ENCODE results near the gene OSBPL5. TPM values are rescaled to one million over a fixed set of nuclear protein-coding genes. Genes with fewer than 3 reads are reported as not detected.

OSBPL5 gene
- polyA plus RNA-seq, 3 donors, result 3.1 to 30.3 (median 6.8) TPM

- Histone ChIP-seq H3K27me3 (ENCODE audit: control insufficient read depth in 2 of 2, insufficient read depth in 2 of 2, low read length in 2 of 2) (peaks cover 0 to 26% of the 10 kb centered on the region in 2 donors), H3K27ac (ENCODE audit: low read depth in 1 of 2, low read length in 2 of 2) (no peak overlapping the region), H3K4me2 (replicated peaks; ENCODE audit: extremely low read depth, low read length, poor library complexity, severe bottlenecking) (peak overlapping the region; percentile 97), H3K36me3 (replicated peaks in 1 of 2; ENCODE audit: control insufficient read depth in 1 of 2, insufficient read depth in 2 of 2, low read length in 2 of 2) (no peaks in the 10 kb centered on the region), H3K79me2 (ENCODE audit: insufficient read depth, low read length) (peaks cover 51% of the 10 kb centered on the region), H3K4me3 (replicated peaks in 1 of 3; ENCODE audit: low read depth in 2 of 3, low read length in 3 of 3) (peak overlapping the region in 1 of 3 experiments; percentile 91), H3K9me3 (replicated peaks in 1 of 2; ENCODE audit: control insufficient read depth in 1 of 2, insufficient read depth in 1 of 2, low read length in 2 of 2) (no peaks in the 10 kb centered on the region), H3K9ac (ENCODE audit: insufficient read depth, low read length, poor library complexity, severe bottlenecking) (no peak overlapping the region), H4K20me1 (ENCODE audit: insufficient read depth, low read length) (peaks cover 38% of the 10 kb centered on the region), H2AFZ (ENCODE audit: insufficient read depth, low read depth, low read length, poor library complexity, severe bottlenecking) (peak overlapping the region; percentile 82), H3K4me1 (ENCODE audit: control insufficient read depth in 1 of 2, insufficient read depth in 2 of 2, low read length in 2 of 2) (peaks cover 41 to 64% of the 10 kb centered on the region in 2 donors)
- no peak for DNase-seq
- peaks cover 5 to 8% of the 10 kb centered on the region in 2 donors for H3K36me3 Mint-ChIP-seq
- peak overlapping the region; percentile 76 to 82 for H3K4me3 Mint-ChIP-seq
- H3K4me1 Mint-ChIP-seq, result peaks cover 64% of the 10 kb centered on the region
- peaks cover 0 to 2% (median 0%) of the 10 kb centered on the region in 7 donors for H3K9me3 Mint-ChIP-seq
- H3K27ac Mint-ChIP-seq, result peak overlapping the region in 2 of 7 donors; percentile 26 to 64
- TF ChIP-seq CTCF (IDR thresholded peaks at IDR 0.05), result no peak
- WGBS (ENCODE audit: insufficient coverage), result 79% methylated on average over 5 of the region's 5 CpGs
- intact Hi-C loops (cut with micrococcal nuclease), result no loop called here
- peaks cover 16 to 28% (median 23%) of the 10 kb centered on the region in 3 donors for H3K27me3 Mint-ChIP-seq (ENCODE audit: low read depth in 3 of 3)
These were observed 782 bp upstream of the OSBPL5 start for GRCh38 chr11:3165916-3166267.

- under 1% methylated on average over 38 of the region's 46 CpGs for WGBS (ENCODE audit: insufficient coverage)
- H3K4me3 ChIP-seq (replicated peaks in 1 of 3; ENCODE audit: low read depth in 2 of 3, low read length in 3 of 3), result peak overlapping the region; percentile 73 to 91 (median 77)
- intact Hi-C loops (cut with micrococcal nuclease), result loop anchor here in 1 of 2 donors (5.0 kb wide), 1 partner anchor 52 kb away; no protein-coding TSS in a partner anchor
These were observed 458 bp downstream of the OSBPL5 start for GRCh38 chr11:3164552-3165151.

More at GRCh38 chr11:3164552-3165151, 458 bp downstream of the OSBPL5 start:
- H2AFZ ChIP-seq (ENCODE audit: insufficient read depth, low read depth, low read length, poor library complexity, severe bottlenecking), result peak overlapping the region; percentile 82
- DNase-seq, result no peak
- peaks cover 48 to 71% of the 10 kb centered on the region in 2 donors for H3K4me1 ChIP-seq (ENCODE audit: control insufficient read depth in 1 of 2, insufficient read depth in 2 of 2, low read length in 2 of 2)
- H3K4me2 ChIP-seq (replicated peaks; ENCODE audit: extremely low read depth, low read length, poor library complexity, severe bottlenecking), result peak overlapping the region; percentile 97
- peak overlapping the region; percentile 82 for H3K9ac ChIP-seq (ENCODE audit: insufficient read depth, low read length, poor library complexity, severe bottlenecking)
- H3K4me1 Mint-ChIP-seq, result peaks cover 71% of the 10 kb centered on the region
- no peak for TF ChIP-seq CTCF (IDR thresholded peaks at IDR 0.05)
- H4K20me1 ChIP-seq (ENCODE audit: insufficient read depth, low read length), result peaks cover 50% of the 10 kb centered on the region
- H3K9me3 Mint-ChIP-seq, result peaks cover 0 to 2% (median 0%) of the 10 kb centered on the region in 7 donors
- peaks cover 63% of the 10 kb centered on the region for H3K79me2 ChIP-seq (ENCODE audit: insufficient read depth, low read length)
- peaks cover 0 to 14% of the 10 kb centered on the region in 2 donors for H3K27me3 ChIP-seq (ENCODE audit: control insufficient read depth in 2 of 2, insufficient read depth in 2 of 2, low read length in 2 of 2)
- no peaks in the 10 kb centered on the region for H3K9me3 ChIP-seq (replicated peaks in 1 of 2; ENCODE audit: control insufficient read depth in 1 of 2, insufficient read depth in 1 of 2, low read length in 2 of 2)
- H3K27me3 Mint-ChIP-seq (ENCODE audit: low read depth in 3 of 3), result peaks cover 13 to 20% (median 17%) of the 10 kb centered on the region in 3 donors
- peak overlapping the region in 1 of 2 donors; percentile 82 for H3K27ac ChIP-seq (ENCODE audit: low read depth in 1 of 2, low read length in 2 of 2)
- H3K36me3 Mint-ChIP-seq, result peaks cover 5 to 8% of the 10 kb centered on the region in 2 donors
- no peaks in the 10 kb centered on the region for H3K36me3 ChIP-seq (replicated peaks in 1 of 2; ENCODE audit: control insufficient read depth in 1 of 2, insufficient read depth in 2 of 2, low read length in 2 of 2)
- peak overlapping the region in 6 of 7 donors; percentile 15 to 69 (median 48) for H3K27ac Mint-ChIP-seq
- peak overlapping the region; percentile 81 to 92 for H3K4me3 Mint-ChIP-seq
